ENCODE measurements around the gene MRPS18A. TPM values are rescaled to one million over a fixed set of nuclear protein-coding genes. Genes with fewer than 3 reads are reported as not detected.

Gene MRPS18A
- total and polyA plus RNA-seq, 2 of the 13 experiments (the other 11 are each of a cell fraction or from before 2014, with no cell fraction given): 87.8 to 89.1 TPM

GRCh38 chr6:43687437-43688347, at the start of gene MRPS18A (continued):
- TF ChIP-seq CSRNP1 (CRISPR knock-in tag; IDR thresholded peaks at IDR 0.05) (no peak), ZNF605 (CRISPR knock-in tag; IDR thresholded peaks at IDR 0.05) (0 out of 2 replicates have a peak, but pooled peaks have one; percentile 64), ZEB1 (IDR thresholded peaks at IDR 0.05; ENCODE audit: insufficient replicate concordance, low read depth) (peak; percentile 82), ZNF788 (CRISPR knock-in tag; IDR thresholded peaks at IDR 0.05; ENCODE audit: borderline replicate concordance) (peak; percentile 78; the same call in 1 of the 2 replicates), NRL (CRISPR knock-in tag; IDR thresholded peaks at IDR 0.05; ENCODE audit: borderline replicate concordance) (peak; percentile 37; the same call in 1 of the 2 replicates), KLF15 (CRISPR knock-in tag; IDR thresholded peaks at IDR 0.05; ENCODE audit: borderline replicate concordance) (no peak), PBX3 (CRISPR knock-in tag; IDR thresholded peaks at IDR 0.05; ENCODE audit: borderline replicate concordance) (no peak), FOXP1 (IDR thresholded peaks at IDR 0.05) (no peak), FOXP1 (CRISPR knock-in tag; IDR thresholded peaks at IDR 0.05) (no peak), THAP11 (CRISPR knock-in tag; IDR thresholded peaks at IDR 0.05) (peak; percentile 94), ZBTB49 (CRISPR knock-in tag; IDR thresholded peaks at IDR 0.05; ENCODE audit: borderline replicate concordance) (no peak), ZFP90 (CRISPR knock-in tag; IDR thresholded peaks at IDR 0.05; ENCODE audit: borderline replicate concordance) (no peak; the same call in 1 of the 2 replicates), ARID3A (IDR thresholded peaks at IDR 0.05; ENCODE audit: low read depth, low read length) (0 out of 2 replicates have a peak, but pooled peaks have one; percentile 14), ZNF264 (CRISPR knock-in tag; IDR thresholded peaks at IDR 0.05) (peak; percentile 48; the same call in 1 of the 2 replicates), AHDC1 (CRISPR knock-in tag; IDR thresholded peaks at IDR 0.05; ENCODE audit: borderline replicate concordance) (no peak)

Data from HepG2 (cell line).